Skin epidermis (tissue), 12 donors: ENCODE measurements around the gene MYOF.

Source experiments
- H3K27ac ChIP-seq, 21 experiments: fragments of 200-600 bp; sonication (generic) in 11 of 21; one replicate each; pipeline ENCODE4 v1.5.0; 2020; ENCODE audit warnings: mild to moderate bottlenecking in 3 of 21, inconsistent platforms in 2 of 21, moderate library complexity in 2 of 21
- H3K4me3 ChIP-seq, 7 experiments: fragments of 200-600 bp; sonication (generic) in 2 of 7; one replicate each; pipeline ENCODE4 v1.5.0; 2020; ENCODE audit warnings: inconsistent platforms in 2 of 7, mild to moderate bottlenecking in 2 of 7, moderate library complexity in 1 of 7

MYOF gene

GRCh38 chr10:93410697-93411348, 71.3 kb downstream of the MYOF start:
- no peak overlapping the region for H3K4me3 ChIP-seq
- H3K27ac ChIP-seq: no peak overlapping the region

- Histone ChIP-seq H3K27ac (no peak overlapping the region), H3K4me3 (no peak overlapping the region)
Measured at GRCh38 chr10:93408783-93409182, 73.4 kb downstream of the MYOF start.

- Histone ChIP-seq H3K4me3 (no peak overlapping the region), H3K27ac (peak overlapping the region in 6 of 21 experiments; percentile 1 to 59 (median 20))
Measured at GRCh38 chr10:93406364-93407145, 75.6 kb downstream of the MYOF start.

- no peak overlapping the region for H3K27ac ChIP-seq
- no peak overlapping the region for H3K4me3 ChIP-seq
Measured at GRCh38 chr10:93404048-93404354, 78.1 kb downstream of the MYOF start.

- H3K4me3 ChIP-seq: no peak overlapping the region
- H3K27ac ChIP-seq: no peak overlapping the region
Measured at GRCh38 chr10:93403152-93404047, 78.7 kb downstream of the MYOF start.

GRCh38 chr10:93402192-93402591, 79.9 kb downstream of the MYOF start:
- H3K4me3 ChIP-seq: no peak overlapping the region
- peak overlapping the region in 1 of 21 experiments; percentile 8 for H3K27ac ChIP-seq

GRCh38 chr10:93398528-93398927, 83.6 kb downstream of the MYOF start:
- Histone ChIP-seq H3K27ac (peak overlapping the region in 1 of 21 experiments; percentile 15), H3K4me3 (no peak overlapping the region)

GRCh38 chr10:93397020-93397419, 85.1 kb downstream of the MYOF start:
- H3K27ac ChIP-seq: no peak overlapping the region
- no peak overlapping the region for H3K4me3 ChIP-seq

- Histone ChIP-seq H3K27ac (no peak overlapping the region), H3K4me3 (no peak overlapping the region)
Measured at GRCh38 chr10:93393211-93393610, 88.9 kb downstream of the MYOF start.

- no peak overlapping the region for H3K4me3 ChIP-seq
- no peak overlapping the region for H3K27ac ChIP-seq
Measured at GRCh38 chr10:93392121-93392520, 90.0 kb downstream of the MYOF start.

- Histone ChIP-seq H3K27ac (no peak overlapping the region), H3K4me3 (no peak overlapping the region)
Measured at GRCh38 chr10:93390306-93391090, 91.6 kb downstream of the MYOF start.

GRCh38 chr10:93386631-93387369, 95.3 kb downstream of the MYOF start:
- Histone ChIP-seq H3K27ac (peak overlapping the region in 20 of 21 experiments; percentile 16 to 78 (median 61)), H3K4me3 (no peak overlapping the region)

GRCh38 chr10:93385345-93385744, 96.8 kb downstream of the MYOF start:
- H3K27ac ChIP-seq: peak overlapping the region in 4 of 21 experiments; percentile 33 to 64 (median 40)
- no peak overlapping the region for H3K4me3 ChIP-seq

GRCh38 chr10:93384006-93384405, 98.1 kb downstream of the MYOF start:
- Histone ChIP-seq H3K4me3 (no peak overlapping the region), H3K27ac (peak overlapping the region in 18 of 21 experiments; percentile 0 to 77 (median 42))

GRCh38 chr10:93383562-93383981, 98.6 kb downstream of the MYOF start:
- Histone ChIP-seq H3K27ac (peak overlapping the region in 19 of 21 experiments; percentile 0 to 77 (median 32)), H3K4me3 (no peak overlapping the region)

- Histone ChIP-seq H3K4me3 (no peak overlapping the region), H3K27ac (peak overlapping the region in 15 of 21 experiments; percentile 6 to 84 (median 51))
Measured at GRCh38 chr10:93379731-93380575, 102.2 kb downstream of the MYOF start.

- no peak overlapping the region for H3K4me3 ChIP-seq
- peak overlapping the region in 13 of 21 experiments; percentile 9 to 84 (median 51) for H3K27ac ChIP-seq
Measured at GRCh38 chr10:93378997-93379730, 103.0 kb downstream of the MYOF start.
